Ovary (tissue), 9 donors: ENCODE measurements around the gene PCGF2. TPM values are rescaled to one million over a fixed set of nuclear protein-coding genes. Genes with fewer than 3 reads are reported as not detected.
A peak's percentile ranks its signal among the peaks of the same experiment; 100 is the strongest.

Source experiments
- DNase-seq, 5 donors: peaks; one replicate each; pipeline ENCODE4 v3.0.0-alpha.2; 2019 to 2020
- H3K27ac ChIP-seq, 2 donors: fragments of 200-600 bp; one replicate each; pipeline versions ENCODE4 v1.5.1 to v1.8.0; 2019 to 2022
- H3K27me3 ChIP-seq: fragments of 200-600 bp; one replicate; pipeline ENCODE4 v1.8.0; 2022
- H3K36me3 ChIP-seq: fragments of 200-600 bp; sonication (generic); one replicate; pipeline ENCODE4 v1.5.1; 2019
- H3K4me1 ChIP-seq: one replicate; pipeline ENCODE4 v1.8.1; 2013; ENCODE audit warnings: mild to moderate bottlenecking, moderate library complexity; ENCODE audit not compliant: insufficient read depth
- H3K4me3 ChIP-seq: fragments of 200-600 bp; sonication (generic); one replicate; pipeline ENCODE4 v1.5.1; 2017
- H3K9me3 ChIP-seq, 2 donors: fragments of 200-600 bp in 1 of 2; sonication (generic) in 1 of 2; one replicate each; pipeline versions ENCODE4 v1.5.1 to v1.8.1; 2013 to 2019; ENCODE audit warnings: mild to moderate bottlenecking in 1 of 2, moderate library complexity in 1 of 2
- EP300 ChIP-seq: sonication (generic); formaldehyde crosslinking; IDR thresholded peaks from one replicate; pipeline ENCODE4 v1.6.1; 2017; ENCODE audit warnings: antibody characterized with exemption
- POLR2A ChIP-seq: fragments of 450-650 bp; IDR thresholded peaks from one replicate; pipeline ENCODE4 v1.6.1; 2017; ENCODE audit warnings: antibody characterized with exemption, mild to moderate bottlenecking, moderate library complexity
- WGBS, 3 donors: extraction: QIAGEN DNeasy Blood & Tissue Kit in 1 of 3; methylation state at CpG; one replicate each; pipeline versions ENCODE4 v1.1.5 to v1.1.7; 2013 to 2017; 5-methylcytosine and 5-hydroxymethylcytosine counted together
- intact Hi-C, 4 donors: fragments of 100-400 bp; cut with DNase I; formaldehyde crosslinking; loops; one replicate each; pipeline versions ENCODE4 v1.11.0 to v1.15.1; 2022 to 2023
- polyA plus RNA-seq, 2 donors: library from polyadenylated mRNA; stranded (reverse); fragments of 200-250 nt in 1 of 2; fragments of 350-450 nt in 1 of 2; fragmentation: Illumina TruSeq in 1 of 2; extraction: RNeasy Lipid Tissue Mini Kit (QIAGEN cat#74804) in 1 of 2; gene quantifications; one replicate each; pipeline ENCODE4 v1.2.3, GENCODE V29; 2013 to 2014
- total RNA-seq, 7 donors: library from RNA; depleted of rRNA in 2 of 7; stranded (reverse); fragments of >200 nt in 2 of 7; fragmentation: NEBNext Ultra II Directional in 3 of 7; extraction: Animal tissue kit (Norgen Biotek cat#: 25700) in 3 of 7; gene quantifications; one replicate each; pipeline versions ENCODE4 v1.1.0 to v1.2.4, GENCODE V29; 2016 to 2023
- TF ChIP-seq, protein P1 (sequence below), 3 donors: fragments of 450-650 bp in 2 of 3; fragments of 200-600 bp in 1 of 3; IDR thresholded peaks; one replicate each; pipeline versions ENCODE4 v1.5.1 to v1.8.0; 2016 to 2022; ENCODE audit warnings: antibody characterized with exemption in 3 of 3, mild to moderate bottlenecking in 1 of 3
- donor health status: DM: no; HTN: no; CAD: no; lungs with moderate emphysema.
- donor health status: DM: no; HTN: no; CAD: no.
- donor health status: Bipolar disorder and iron deficiency.
- donor health status: DM: yes; HTN: yes; CAD: no.
- donor health status: DM: no; HTN: no; CAD: no.
- donor health status: DM: yes; HTN: yes; CAD: no.

Gene PCGF2
- total and polyA plus RNA-seq, 9 donors, result 7.4 to 92.7 (median 62.3) TPM

DNA sequence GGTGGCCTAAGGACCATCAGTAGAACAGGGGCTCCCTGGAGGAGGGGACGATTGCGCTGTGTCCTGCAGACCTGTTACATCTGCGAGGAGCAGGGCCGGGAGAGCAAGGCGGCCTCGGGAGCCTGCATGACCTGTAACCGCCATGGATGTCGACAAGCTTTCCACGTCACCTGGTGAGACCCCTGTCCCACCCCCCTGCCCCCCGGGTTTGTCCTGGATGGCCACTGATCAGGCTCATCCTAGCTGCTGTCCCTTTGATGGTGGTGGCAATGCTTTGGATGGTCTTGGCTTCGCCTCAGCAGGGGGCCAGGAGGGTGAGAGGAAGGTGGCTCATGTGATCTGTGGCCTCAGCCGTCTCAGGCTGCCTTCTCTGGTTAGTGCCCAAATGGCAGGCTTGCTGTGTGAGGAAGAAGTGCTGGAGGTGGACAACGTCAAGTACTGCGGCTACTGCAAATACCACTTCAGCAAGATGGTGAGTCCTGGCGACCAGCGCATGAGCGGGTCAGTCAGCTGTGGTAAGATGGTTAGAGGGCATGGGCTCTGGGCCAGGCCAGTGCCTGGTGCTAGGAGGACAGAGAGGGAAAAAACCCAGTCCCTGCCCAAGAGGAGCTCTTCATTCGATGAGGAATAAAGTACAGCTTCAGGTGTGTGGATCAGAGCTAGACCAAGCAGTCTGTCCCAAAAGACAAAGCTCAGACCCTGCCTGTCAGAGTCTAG is 38.9 kb downstream of the PCGF2 start:
- no peaks in the 10 kb centered on the region for H3K36me3 ChIP-seq
- WGBS, 3 donors, result 86 to 90% (median 89%) methylated on average over 18 of the region's 18 CpGs

DNA sequence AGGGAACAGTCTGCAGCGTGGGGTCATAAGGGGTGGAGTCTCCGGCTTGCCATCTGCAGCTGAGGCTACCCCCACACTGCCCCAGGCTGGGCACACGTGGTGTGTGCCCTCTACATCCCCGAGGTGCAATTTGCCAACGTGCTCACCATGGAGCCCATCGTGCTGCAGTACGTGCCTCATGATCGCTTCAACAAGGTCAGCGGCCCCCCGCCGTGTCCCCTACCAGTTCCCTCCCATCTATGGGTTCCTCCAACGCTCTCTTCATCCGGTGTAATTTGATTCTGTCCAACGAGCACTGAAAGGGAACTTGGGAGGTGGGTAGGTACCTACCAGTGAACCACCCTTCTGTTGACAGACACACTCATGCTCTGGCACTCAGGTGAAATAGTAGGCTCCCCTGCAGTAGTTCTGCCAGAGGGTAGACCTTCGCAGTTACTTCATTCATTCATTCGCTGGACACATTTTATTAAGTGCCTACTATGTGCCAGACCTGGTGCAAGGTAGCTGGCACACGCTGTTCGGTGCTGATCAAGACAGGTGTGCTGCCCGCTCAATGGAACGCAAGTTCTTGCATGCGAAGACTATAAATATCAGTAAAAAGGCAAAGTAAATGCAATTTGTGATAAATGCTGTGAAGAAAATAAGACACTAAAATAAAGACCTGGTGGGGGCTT is 40.3 kb downstream of the PCGF2 start:
- no peak for DNase-seq
- Histone ChIP-seq H3K27me3 (no peaks in the 10 kb centered on the region), H3K36me3 (no peaks in the 10 kb centered on the region), H3K4me1 (peaks cover 6% of the 10 kb centered on the region), H3K4me3 (no peak overlapping the region), H3K27ac (no peak overlapping the region), H3K9me3 (no peaks in the 10 kb centered on the region)
- WGBS, 3 donors, result 64 to 66% (median 64%) methylated on average over 21 of the region's 21 CpGs
- TF ChIP-seq POLR2A, result no peak
- no peak for TF ChIP-seq EP300
- TF ChIP-seq, protein P1, sequence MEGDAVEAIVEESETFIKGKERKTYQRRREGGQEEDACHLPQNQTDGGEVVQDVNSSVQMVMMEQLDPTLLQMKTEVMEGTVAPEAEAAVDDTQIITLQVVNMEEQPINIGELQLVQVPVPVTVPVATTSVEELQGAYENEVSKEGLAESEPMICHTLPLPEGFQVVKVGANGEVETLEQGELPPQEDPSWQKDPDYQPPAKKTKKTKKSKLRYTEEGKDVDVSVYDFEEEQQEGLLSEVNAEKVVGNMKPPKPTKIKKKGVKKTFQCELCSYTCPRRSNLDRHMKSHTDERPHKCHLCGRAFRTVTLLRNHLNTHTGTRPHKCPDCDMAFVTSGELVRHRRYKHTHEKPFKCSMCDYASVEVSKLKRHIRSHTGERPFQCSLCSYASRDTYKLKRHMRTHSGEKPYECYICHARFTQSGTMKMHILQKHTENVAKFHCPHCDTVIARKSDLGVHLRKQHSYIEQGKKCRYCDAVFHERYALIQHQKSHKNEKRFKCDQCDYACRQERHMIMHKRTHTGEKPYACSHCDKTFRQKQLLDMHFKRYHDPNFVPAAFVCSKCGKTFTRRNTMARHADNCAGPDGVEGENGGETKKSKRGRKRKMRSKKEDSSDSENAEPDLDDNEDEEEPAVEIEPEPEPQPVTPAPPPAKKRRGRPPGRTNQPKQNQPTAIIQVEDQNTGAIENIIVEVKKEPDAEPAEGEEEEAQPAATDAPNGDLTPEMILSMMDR (IDR thresholded peaks at IDR 0.05), result no peak
- intact Hi-C loops, result no loop called here

More for the DNA sequence above, 38.9 kb downstream of the PCGF2 start:
- Histone ChIP-seq H3K27ac (no peak overlapping the region), H3K27me3 (no peaks in the 10 kb centered on the region), H3K4me1 (peaks cover 6% of the 10 kb centered on the region), H3K9me3 (no peaks in the 10 kb centered on the region), H3K4me3 (no peak overlapping the region)
- no peak for DNase-seq
- intact Hi-C loops, result no loop called here
- TF ChIP-seq, protein P1 (IDR thresholded peaks at IDR 0.05), result no peak
- TF ChIP-seq POLR2A, result no peak
- TF ChIP-seq EP300, result no peak

DNA sequence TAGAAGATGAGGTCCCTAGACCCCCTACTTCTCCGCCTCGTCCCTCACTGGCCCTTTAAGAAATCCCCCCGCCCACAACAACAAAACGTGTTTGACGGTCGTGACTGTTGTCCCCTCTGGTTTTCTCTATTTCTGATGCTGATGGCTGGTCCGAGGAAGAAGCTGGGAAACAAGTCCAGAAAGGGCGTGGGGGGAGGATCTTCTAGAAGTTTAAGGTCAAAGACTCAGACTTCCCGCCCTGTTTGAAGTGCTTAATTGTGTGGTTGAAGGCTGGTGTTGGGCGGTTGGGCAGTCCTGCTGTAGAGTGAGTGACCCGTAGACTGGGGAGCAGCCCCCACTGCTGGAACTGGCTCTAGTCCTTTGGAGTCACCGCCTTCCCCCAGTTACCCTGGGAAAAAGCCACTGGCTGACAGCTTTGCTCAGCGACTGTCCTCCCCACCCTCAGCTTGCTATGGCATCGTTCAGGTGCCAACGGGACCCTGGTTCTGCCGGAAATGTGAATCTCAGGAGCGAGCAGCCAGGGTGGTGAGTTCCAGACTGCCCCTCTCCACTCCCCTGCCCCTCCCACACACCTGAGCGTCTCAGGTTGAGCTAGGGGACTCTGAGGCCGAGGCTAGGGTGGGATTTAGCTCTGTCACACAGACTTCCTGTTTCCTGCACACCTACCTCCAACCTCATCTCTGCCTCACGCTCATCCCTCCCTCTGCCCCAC is 41.5 kb downstream of the PCGF2 start:
- Histone ChIP-seq H3K27me3 (no peaks in the 10 kb centered on the region), H3K36me3 (no peaks in the 10 kb centered on the region), H3K9me3 (no peaks in the 10 kb centered on the region), H3K27ac (peak overlapping the region; percentile 92 to 93), H3K4me1 (peaks cover 7% of the 10 kb centered on the region), H3K4me3 (peak overlapping the region; percentile 86)
- no peak for DNase-seq
- TF ChIP-seq, protein P1 (IDR thresholded peaks at IDR 0.05), result no peak
- no peak for TF ChIP-seq POLR2A
- TF ChIP-seq EP300, result no peak
- intact Hi-C loops, result no loop called here
- WGBS, 3 donors, result 15 to 19% (median 16%) methylated on average over 19 to 20 of the region's 20 CpGs

DNA sequence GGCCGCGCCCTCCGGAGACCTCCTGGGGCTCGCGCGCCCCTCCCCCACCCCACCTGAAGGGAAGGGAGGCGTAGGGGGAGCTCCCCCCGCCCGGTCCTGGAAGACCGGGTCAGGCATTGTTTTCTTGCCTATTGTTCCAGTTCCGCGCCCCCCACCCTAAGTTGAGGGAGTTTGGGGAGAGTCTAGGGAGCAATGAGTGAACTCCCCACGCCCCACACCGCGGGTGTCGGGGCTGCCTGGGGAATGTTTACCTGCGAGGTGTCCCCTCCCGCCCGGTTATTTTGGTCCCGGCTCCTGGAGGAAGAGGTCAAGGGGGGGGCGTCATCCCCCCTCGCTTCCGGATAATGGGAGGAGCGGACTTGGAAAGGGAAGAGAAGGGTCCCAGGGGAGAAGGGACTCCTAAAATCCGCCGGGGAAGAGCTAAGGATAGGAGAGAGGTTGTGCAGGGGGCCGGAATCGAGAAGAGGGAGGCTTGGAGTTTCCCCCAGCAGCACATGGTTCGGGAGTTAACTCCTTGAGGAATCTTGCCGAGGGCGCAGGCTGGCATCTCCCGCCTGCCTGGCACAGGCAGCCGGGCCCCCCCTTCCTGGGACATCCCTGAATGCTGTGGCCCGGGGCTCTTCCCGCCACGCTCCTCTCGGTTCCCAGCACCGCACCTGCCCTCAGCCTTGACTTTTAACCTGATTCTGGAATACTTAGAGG is 42.2 kb downstream of the PCGF2 start:
- intact Hi-C loops, result no loop called here
- peak overlapping the region; percentile 92 to 93 for H3K27ac ChIP-seq
- DNase-seq, result peak; percentile 69 to 81 (median 76)
- no peaks in the 10 kb centered on the region for H3K9me3 ChIP-seq
- H3K4me3 ChIP-seq, result peak overlapping the region; percentile 86
- no peak for TF ChIP-seq EP300
- TF ChIP-seq POLR2A, result no peak
- TF ChIP-seq, protein P1 (IDR thresholded peaks at IDR 0.05), result no peak
- H3K36me3 ChIP-seq, result no peaks in the 10 kb centered on the region
- WGBS, 3 donors, result 0 to 1% (median 0%) methylated on average over 33 to 36 of the region's 38 CpGs
- no peaks in the 10 kb centered on the region for H3K27me3 ChIP-seq
- peaks cover 10% of the 10 kb centered on the region for H3K4me1 ChIP-seq
